HG03521 (cell line): ENCODE data around the gene RARA.
A peak's percentile ranks its signal among the peaks of the same experiment; 100 is the strongest.

Experiments
- ATAC-seq: cut with Tn5 transposase; IDR thresholded peaks from one replicate; pipeline ENCODE4 v1.9.1; 2021; ENCODE audit warnings: mild to moderate bottlenecking, moderate library complexity; ENCODE audit not compliant: unreplicated experiment

Gene RARA

DNA sequence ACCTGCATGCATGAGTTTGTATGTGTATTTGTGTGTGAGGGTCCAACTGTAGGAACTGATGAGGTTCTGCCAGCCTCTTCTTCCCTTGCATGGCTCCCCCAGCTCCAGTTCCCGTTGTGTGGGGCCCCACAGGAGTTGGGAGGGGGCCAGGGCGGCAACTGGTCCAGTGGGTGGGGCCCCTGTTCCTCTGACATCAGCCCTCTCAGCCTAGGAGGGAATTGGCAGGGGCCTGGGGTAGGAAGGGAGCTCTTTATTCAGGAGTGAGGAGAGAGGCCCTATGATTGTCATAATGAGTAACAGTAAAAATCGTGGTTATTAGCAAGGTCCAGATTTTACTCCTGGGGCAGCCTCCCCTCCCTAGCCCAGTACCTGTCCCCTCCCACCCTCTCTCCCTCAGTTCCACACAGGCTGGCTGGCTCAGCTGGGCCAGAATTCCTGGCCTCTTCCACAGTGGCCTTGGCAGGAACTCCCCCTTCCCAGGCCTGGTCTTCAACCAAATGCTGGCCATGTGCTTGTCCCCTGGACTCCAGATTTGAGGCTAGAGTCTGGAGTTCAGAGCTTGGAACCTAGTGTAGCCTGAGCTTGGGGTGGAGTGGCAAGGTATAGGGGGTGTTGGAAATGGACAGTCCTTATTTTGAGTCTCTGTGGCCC lies 18.9 kb downstream of the RARA start:
- no peak for ATAC-seq

DNA sequence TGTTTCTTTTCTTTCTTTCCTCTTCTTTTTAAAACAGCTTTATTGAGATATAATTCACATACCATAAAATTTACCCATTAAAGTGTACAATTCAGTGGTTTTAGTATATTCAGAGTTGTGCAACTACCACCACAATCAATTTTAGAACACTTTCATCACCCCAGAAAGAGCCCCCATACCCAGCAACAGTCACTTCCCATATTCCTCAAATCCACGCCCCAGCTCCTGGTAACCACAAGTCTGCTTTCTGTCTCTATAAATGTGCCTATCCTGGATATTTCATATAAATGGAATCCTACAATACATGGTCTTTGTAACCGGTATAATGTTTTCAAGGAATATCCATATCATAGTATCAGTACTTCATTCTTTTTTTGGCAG lies 19.4 kb downstream of the RARA start:
- ATAC-seq: no peak

DNA sequence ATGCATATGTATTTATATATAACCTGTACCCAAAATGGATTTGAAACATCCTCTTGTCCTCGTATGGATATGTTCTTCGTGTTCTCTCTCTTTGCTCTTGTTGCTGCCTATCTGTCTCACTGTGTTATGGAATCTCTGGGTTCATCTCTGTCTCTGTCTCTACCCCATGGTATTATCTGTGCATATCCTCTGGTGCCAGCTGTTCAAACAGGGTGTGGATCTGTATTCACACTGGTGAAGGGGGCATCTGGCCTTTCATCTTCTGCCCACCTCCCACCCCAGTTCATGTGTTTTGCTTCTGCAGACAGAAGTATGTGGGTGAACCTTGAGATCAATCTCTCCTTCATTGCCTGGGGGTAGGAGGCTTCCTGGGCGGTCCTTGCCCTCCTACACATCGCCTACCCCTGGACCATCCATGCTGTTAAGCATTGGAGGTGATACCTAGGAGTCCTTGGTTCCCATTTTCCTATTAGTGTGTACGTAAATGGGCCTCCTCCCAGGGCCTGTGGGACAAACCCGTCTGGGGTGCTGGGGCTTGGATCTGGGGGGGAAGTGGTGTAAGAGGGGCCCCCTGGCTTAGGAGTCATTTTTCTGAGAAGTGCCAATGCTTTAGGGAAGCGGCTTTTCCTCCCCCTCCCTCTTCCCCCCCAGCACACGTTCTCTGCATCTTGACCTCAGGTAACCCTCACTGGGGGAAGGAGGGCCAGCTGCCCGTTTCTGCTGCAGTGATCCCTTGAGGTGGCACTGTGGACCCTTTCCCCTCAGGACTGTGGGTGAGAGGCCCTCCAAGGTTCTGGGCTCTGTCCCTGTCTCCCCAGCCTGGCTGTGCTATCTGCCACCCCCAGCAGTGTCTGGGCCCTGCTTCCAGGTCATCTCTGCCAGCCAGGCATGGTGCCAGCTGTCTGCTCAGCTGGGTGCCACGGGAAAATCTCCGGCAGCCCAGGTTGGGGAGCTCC lies 21.1 kb downstream of the RARA start:
- no peak for ATAC-seq

DNA sequence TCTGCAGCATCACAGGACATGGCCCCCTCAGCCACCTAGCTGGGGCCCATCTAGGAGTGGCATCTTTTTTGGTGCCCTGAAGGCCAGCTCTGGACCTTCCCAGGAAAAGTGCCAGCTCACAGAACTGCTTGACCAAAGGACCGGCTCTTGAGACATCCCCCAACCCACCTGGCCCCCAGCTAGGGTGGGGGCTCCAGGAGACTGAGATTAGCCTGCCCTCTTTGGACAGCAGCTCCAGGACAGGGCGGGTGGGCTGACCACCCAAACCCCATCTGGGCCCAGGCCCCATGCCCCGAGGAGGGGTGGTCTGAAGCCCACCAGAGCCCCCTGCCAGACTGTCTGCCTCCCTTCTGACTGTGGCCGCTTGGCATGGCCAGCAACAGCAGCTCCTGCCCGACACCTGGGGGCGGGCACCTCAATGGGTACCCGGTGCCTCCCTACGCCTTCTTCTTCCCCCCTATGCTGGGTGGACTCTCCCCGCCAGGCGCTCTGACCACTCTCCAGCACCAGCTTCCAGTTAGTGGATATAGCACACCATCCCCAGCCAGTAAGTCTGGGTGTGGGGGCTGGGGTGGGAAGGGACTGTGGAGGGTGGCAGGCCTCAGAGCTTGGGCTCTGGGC lies 22.0 kb downstream of the RARA start:
- no peak for ATAC-seq

DNA sequence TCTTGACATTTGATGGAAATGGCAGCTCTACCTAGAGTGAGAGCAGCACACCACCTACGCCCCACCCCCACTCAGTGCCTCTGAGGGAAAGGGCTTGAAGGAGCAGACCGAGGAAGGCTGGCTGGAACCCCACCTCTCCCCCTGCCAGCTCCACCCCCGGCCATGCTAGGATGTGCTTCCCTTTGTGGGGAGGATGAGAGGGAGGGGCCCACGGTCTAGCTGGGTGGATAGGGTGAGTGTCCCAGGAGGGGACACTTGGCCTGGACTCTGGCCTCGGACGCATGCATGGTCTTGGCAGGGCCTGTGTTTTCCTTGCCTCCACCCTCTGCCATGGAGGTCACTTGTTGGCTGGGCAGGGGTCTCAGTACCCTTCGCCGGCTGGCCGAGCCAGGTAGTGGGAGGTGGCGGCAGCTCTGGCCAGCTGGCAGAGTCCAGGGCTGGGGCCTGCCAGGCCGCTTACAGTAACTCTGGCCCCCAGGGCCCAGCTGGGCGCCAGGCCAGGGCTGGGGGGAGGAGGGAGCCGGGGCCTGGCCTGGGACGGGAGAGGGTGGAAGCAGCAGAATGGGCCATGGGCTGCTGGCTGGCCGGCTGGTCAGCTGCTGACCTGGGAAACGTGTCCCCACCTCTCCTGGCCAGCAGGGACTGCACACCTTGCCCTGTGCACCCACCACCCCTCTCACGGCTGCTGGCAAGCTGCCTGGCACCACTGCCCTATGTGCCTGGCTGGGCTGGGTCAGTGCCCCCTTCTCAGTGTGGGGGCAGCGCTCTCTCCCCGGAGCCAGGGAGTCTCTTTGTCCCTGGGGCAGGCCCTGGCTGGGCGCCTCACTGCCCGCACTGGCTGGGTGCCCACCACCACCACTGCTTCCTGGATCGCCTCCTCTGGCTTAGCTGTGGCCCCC lies 23.0 kb downstream of the RARA start:
- ATAC-seq: no peak

DNA sequence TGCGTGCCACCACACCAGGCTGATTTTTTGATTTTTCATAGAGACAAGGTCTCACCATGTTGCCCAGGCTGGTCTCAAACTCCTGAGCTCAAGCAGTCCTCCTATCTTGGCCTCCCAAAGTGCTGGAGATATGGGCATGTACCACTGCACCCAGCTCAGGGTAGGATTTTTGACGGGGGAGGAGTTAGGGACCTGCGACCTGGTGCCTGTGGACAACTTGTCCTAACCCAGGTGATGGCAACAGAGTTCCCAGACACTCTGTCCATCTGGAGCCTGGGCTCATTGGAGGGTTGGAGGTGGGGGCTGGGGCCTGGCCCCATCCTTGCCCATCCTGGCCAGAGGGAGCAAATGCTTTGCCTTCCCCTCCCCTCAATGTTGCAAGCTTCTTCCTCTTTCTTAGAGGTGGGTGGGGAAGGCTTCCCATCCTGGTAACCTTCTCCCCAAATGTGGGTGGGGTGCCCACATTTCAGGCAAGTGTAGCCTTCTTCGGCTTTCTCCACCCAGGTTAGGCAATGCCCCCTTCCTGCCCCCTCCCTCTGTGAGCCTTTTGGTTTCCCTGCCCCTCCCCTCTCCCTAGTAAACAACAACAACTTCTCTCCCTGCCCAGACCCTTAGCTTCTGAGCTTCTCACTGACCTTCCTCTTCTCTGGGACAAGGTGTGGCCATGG lies 24.9 kb downstream of the RARA start:
- no peak for ATAC-seq

DNA sequence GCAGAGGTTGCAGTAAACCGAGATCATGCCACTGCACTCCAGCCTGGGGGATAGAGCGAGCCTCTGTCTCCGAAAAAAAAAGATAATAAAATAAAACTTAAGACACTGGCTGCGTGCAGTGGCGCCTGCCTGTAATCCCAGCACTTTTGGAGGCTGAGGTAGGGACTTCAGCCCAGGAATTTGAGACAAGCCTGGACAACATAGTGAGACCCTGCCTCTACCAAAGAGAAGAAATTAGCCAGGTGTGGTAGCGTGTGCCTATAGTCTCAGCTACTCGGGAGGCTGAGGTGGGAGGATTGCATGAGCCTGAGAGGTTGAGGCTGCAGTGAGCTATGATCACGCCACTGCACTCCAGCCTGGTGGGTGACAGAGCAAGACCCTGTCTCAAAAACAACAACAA lies 26.6 kb downstream of the RARA start:
- no peak for ATAC-seq

DNA sequence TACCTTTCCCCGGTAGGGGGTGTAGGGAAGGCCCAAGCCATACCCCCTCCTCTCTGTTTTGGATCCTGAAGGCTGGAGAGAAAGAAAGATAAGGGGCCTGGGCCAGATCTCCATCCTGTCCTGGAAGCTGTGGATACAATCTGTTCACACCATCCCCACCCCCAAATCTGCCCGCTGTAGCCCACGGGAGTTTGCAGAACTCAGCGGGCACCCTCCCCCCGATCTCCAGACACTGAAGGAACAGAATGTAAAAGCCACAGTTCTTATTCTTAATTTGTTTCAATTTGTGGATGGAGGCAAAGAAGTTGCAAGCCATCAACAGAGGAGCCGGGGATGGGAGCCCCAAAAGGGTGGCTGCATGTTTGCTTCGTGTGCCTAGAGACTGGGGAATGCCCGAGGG lies 28.4 kb downstream of the RARA start:
- no peak for ATAC-seq

DNA sequence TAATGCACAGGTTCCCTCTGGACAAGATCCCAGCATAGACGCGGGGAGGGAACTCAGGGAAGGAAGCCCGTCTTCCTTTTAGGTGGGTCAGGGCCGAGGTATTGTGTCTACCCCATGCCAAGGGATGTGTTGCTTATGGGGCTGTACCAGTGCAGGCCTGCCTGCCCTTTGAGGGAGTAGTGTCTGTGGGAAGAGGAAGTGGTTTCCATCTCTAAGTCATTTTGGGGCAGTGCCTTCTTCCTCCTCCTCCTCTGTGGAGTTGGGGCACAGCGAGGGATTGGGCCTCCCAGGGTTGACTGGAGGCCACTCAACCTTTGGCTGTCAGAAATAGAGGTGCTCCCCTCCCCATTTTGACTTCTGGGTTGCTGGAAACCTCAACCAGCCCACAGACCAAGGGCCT lies 29.1 kb downstream of the RARA start:
- ATAC-seq: no peak

DNA sequence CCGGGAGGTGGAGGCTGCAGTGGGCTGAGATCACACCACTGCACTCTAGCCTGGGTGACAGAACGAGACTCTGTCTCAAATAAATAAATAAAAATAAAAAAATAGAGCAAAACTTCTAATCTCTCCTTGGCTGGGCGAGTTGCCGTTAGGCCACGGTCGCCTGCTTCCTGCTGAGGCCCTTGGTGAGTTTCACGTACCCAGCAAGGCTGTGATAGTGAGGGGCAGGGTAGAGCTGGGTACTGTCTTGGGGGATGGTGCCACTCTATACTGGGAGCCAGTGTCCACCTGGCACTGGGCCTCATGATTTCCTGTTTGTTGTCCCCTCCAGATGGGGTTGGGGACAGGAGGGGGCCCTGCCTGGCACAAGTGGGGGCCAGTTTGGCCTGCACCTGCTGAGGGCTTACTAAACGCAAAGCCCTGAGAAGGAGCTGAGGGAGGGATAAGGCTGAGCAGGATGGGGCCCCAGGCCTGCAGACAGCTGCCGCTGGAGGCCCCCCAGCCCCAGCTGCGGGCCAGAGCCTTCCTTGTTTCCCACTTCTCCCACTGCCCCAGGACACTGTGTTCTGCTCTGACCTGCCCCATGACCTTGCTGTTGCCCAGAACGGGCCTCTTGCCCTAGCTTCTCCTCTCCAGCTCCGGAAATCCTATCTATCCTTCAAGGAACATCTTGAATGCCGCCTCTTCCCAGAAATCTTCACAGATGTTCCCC lies 30.1 kb downstream of the RARA start:
- ATAC-seq: no peak

DNA sequence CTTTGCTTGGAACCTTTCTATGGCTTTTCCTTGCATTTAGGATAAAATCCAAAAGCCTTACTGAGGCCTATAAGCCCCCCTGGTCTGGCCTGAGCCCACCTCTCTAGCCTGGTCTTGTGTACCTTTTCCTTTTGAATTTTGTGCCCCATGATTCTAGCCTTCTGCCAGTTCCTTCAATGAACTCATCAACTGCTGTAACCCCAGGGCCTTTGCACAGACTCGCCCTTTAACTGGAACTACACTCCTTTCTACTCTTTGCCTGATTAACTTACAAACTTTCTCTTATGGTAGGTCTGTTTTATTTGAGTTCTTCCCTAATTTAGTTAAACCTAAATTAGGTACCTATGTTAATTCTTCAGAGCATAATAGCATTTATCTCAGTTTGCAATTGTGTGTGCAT lies 31.3 kb downstream of the RARA start:
- no peak for ATAC-seq

DNA sequence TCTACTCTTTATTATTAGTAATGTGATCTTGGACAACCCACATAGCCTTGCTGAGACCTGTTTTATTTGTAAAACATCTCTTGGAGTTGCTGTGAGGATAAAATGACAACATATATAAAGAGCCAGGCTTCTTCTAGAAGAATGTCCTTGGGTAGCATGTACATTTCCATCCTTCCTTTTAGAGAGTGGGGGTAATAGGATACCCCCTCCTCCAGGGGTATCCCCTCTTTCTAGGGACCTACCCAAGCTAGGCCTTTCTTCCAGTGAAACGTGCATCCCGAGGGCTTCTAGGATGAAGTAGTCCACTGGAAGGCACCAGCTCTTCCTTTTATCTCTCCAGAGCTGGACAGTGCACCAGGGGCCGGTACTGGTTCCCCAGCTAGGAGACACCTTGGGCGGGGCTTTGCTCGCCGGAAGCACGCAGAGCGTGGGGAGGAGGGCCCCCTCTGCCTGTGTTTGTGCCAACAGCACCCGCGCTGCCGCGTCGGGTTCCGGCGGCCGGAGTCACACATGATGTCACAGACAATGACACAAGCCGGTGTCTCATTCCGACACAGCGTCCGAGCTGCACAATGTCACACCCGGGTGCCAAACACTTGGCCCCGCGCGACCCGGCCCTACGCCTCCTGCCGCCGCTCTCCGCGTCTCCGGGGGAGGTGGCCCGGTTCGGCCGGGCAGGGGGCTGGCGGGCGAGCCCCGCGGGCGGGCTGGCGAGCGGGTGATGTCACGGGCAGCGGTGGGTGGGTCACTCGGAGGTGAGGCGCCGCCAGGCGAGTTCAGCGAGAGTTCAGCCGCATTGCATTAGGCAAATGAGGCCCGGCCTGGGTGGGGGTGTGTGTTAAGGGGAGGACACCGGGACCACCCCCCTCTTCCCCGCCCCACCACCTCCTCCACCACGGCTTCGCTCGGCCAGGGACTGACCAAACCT lies 32.2 kb downstream of the RARA start:
- peak; percentile 61 for ATAC-seq

DNA sequence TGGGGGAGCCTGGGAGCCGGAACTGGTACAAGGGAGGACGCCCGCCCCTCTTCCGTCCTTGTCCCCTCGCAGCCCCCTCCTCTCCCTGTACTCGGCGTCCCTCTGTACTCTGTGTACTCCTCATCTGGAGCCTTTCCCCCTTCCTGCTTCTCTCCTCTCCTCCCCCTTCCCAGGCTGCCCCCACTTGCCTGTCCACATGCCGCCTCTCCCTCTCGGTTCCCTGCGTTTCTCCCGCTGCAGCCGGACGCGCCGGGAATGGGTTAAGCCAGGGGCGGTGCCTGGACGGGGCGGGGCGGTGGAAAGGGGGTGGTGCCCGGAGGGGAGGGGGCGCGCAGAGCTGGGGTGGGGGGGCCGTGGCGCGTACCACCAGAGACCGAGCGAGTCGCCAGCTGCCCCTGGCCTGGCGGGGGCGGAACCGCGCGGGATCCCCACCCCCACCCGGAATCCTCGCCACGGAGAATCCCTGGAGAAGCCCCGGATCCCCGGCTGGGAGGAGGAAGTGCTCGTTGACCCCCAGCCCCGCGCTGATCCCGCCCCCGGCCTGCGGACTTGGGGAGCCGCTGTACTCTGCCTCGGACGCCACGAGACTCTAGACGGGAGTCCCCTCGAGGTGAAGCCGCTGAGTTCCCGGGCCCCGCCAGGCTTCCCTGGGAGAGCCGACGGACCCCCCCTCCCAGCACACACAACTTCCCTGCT lies 33.0 kb downstream of the RARA start:
- no peak for ATAC-seq

DNA sequence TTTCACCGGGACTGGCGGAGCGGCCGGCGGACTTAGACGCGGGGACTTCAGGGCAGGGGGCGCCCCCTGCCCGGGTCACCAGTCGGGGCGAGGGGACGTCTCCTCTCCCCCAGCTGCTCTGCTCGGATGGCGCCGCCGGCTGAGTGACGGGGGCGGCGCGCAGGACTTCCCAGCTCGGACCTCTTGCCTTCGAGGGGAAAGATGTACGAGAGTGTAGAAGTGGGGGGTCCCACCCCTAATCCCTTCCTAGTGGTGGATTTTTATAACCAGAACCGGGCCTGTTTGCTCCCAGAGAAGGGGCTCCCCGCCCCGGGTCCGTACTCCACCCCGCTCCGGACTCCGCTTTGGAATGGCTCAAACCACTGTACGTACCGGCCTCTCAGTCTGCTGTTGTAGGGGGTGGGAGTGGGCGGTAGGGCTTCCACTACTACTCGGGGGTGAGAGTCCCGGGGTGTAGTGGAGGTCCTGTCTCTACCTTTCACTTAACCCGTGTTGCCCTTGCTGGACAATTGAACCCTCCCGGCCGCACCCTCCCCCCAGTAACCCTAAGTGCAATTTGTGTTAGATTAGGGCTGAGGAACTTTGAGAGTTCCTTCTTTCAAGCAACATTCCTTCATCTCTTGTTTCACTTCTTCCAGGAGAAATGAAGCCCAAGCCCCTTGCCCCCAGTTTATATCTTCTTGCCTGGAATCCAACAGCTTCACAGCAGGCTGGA lies 33.7 kb downstream of the RARA start:
- ATAC-seq: no peak

DNA sequence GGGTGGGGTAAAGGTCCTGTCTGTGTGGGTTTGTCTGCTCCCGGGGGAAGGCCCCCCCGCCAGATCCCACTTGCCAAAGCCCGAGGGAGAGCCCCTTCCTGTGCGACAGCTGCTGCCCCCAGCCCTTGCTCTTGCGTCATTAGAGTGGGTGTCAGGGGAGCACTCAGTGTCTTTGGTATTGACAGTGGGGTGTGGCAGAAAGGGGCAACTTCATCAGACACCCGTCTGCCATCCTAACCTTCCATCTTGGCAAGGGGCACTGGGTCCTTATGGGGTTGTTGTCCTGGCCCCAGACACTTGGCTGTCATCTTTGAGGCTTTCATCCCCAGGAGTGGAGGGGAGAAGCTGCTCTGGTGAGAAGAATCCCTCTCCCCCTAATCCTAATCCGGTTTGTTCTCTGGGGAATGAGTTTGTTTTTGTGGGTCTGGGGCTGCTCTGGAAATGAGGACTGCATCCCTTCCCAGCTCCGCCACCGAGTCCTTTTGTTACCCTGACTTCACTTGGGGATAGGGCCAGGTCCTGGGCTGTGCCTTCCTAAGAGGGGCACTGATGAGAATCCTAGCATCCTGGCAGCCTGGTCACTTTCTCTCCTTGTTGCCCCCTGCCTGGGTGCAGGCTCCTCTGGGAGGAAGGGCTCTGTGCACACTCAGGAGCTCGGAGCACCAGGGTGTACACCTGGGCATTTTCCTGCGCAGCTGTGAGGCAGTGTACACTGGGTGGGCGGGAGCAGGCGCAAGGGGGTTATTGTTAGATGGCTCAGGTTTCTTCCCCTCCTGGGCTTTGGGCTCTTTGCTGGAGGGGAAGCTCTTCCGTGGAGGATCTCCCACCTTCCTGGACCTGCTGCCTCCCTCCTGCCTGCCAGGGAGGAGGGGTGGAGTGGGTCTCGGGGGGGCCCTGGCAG lies 34.5 kb downstream of the RARA start:
- no peak for ATAC-seq

DNA sequence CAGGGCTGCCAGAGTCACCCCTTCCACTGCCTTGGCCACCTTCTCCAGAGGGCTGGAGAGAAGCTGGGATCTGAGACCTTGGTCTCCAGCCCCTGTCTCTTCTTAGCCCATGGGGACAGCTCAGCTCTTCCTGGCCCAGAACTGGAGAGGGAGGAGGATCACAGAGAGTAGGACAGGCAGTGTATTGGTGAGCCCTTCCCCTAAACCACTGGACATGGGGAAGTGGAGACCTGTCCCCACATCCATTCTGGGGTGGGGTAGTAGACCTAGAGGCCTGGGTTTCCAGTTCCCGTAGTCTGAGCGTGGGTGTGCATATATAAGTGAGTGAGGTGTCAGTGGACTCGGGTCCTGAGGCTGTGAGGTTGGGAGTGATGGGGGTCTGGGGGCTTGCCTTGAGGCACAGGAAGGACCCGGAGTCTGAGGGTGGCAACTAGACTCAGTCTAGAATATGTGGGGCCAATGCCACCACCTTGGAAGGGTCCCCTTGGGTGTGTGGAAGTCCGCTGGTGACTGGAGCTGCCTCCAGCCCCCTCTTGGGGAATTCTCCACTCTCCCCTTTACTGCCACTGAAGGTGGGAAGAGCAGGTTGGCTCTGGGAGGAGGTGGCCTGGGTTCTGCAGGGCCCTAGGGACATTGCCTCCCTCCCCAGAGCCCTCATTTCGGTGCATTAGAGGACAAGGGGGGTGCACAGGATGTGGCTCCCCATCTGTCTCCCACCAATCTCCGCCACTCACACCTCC lies 35.6 kb downstream of the RARA start:
- ATAC-seq: no peak
